Mucosa of descending colon (tissue), 3 donors: ENCODE data around the gene PGLYRP3. TPM values are rescaled to one million over a fixed set of nuclear protein-coding genes. Genes with fewer than 3 reads are reported as not detected.

Experiments
- ATAC-seq: fragments of 200-7000 bp; cut with Tn5 transposase; one replicate; pipeline ENCODE4 v1.9.1; 2020; ENCODE audit warnings: mild to moderate bottlenecking, moderate library complexity
- DNase-seq, 3 donors: peaks; one replicate each; pipeline ENCODE4 v3.0.0-alpha.2; 2020
- H3K36me3 ChIP-seq: fragments of 200-600 bp; one replicate; pipeline ENCODE4 v1.8.0; 2021; ENCODE audit warnings: low read depth, mild to moderate bottlenecking
- H3K4me1 ChIP-seq: fragments of 200-600 bp; one replicate; pipeline ENCODE4 v1.8.0; 2021; ENCODE audit warnings: low read depth, mild to moderate bottlenecking
- H3K4me3 ChIP-seq: fragments of 200-600 bp; one replicate; pipeline ENCODE4 v1.8.0; 2021; ENCODE audit warnings: mild to moderate bottlenecking
- H3K9me3 ChIP-seq: fragments of 200-600 bp; one replicate; pipeline ENCODE4 v1.8.0; 2021; ENCODE audit warnings: mild to moderate bottlenecking
- CTCF ChIP-seq: fragments of 200-600 bp; IDR thresholded peaks from one replicate; pipeline ENCODE4 v1.8.0; 2022; ENCODE audit warnings: antibody characterized with exemption, mild to moderate bottlenecking
- intact Hi-C, 2 donors: fragments of 100-400 bp; cut with DNase I in 1 of 2; cut with micrococcal nuclease in 1 of 2; formaldehyde crosslinking; loops; one replicate each; pipeline versions ENCODE4 v1.11.0 to v1.11.1; 2022; cut with DNase I, micrococcal nuclease
- long read RNA-seq, 2 donors: library from polyadenylated mRNA; unstranded; transcript quantifications; one replicate each; pipeline ENCODE4 v2.0.0, GENCODE V29; 2019 to 2021
- total RNA-seq, 3 donors: library from RNA; stranded (reverse); fragmentation: NEBNext Ultra II Directional in 2 of 3; extraction: Animal tissue kit (Norgen Biotek cat#: 25700) in 2 of 3; gene quantifications; one replicate each; pipeline versions ENCODE4 v1.2.1 to v1.2.4, GENCODE V29; 2021 to 2023
- donor health status: DM: no; HTN: no; CAD: no; lungs with moderate emphysema.
- donor health status: DM: no; HTN: no; CAD: no.
- donor health status: DM: no; HTN: yes; CAD: no.

PGLYRP3 gene, protein sequence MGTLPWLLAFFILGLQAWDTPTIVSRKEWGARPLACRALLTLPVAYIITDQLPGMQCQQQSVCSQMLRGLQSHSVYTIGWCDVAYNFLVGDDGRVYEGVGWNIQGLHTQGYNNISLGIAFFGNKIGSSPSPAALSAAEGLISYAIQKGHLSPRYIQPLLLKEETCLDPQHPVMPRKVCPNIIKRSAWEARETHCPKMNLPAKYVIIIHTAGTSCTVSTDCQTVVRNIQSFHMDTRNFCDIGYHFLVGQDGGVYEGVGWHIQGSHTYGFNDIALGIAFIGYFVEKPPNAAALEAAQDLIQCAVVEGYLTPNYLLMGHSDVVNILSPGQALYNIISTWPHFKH
- not detected for total RNA-seq
- long read RNA-seq, donor 1 = 0 reads
- long read RNA-seq, donor 2 = 0 reads

DNA sequence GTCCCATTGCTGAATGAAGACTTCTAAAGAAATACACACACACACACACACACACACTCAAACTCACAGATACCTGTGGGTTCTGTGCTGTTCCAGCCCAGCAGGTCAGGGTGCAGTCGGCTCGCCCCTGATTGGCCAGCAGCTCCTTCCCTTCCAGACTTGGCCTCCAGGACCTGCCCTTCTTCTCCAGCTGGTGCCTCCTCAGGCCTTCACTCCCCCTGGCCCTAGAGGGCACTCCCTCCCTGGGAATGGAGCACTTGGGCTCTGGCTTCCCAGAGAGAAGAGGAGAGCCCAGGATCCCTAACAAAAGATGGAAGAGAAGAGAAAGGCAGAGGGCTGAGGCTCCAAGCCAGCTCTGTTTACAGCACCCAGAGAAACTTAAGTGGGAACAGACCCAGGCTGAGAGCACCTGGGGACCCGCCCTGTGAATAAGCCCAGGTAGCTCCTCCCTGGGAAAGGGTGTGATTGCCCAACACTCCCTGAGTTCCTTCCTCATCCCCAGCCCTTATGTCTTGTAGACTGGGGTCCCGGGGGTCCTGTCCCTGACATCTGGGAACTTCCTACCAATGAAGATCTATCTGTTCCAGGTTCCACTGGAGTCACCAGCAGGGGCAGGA, at the start of gene PGLYRP3:
Gene PGLYRP3 (minus strand): TSS at position 383 of the 617 bp plus-strand sequence. CDS start 2,287 bp downstream, outside the sequence.
- Histone ChIP-seq H3K4me3 (no peak within 1 kb of the TSS), H3K36me3 (no peaks in the 10 kb centered on the region), H3K4me1 (no peaks in the 10 kb centered on the region), H3K9me3 (no peaks in the 10 kb centered on the region)
- intact Hi-C loops = no loop called here
- ATAC-seq (no peak), DNase-seq (no peak)
- TF ChIP-seq CTCF = no peak

- no peak for ATAC-seq
- no peak for TF ChIP-seq CTCF
- DNase-seq = no peak
- Histone ChIP-seq H3K9me3 (no peaks in the 10 kb centered on the region), H3K36me3 (no peaks in the 10 kb centered on the region), H3K4me3 (no peak overlapping the region), H3K4me1 (no peaks in the 10 kb centered on the region)
- intact Hi-C loops = no loop called here
Measured at GRCh38 chr1:153362187-153362775, 49.5 kb upstream of the PGLYRP3 start.

- ATAC-seq = no peak
- no peak for DNase-seq
- intact Hi-C loops = no loop called here
- Histone ChIP-seq H3K4me1 (no peaks in the 10 kb centered on the region), H3K9me3 (no peaks in the 10 kb centered on the region), H3K36me3 (no peaks in the 10 kb centered on the region), H3K4me3 (no peak overlapping the region)
- TF ChIP-seq CTCF = no peak
Measured at GRCh38 chr1:153361480-153362109, 48.8 kb upstream of the PGLYRP3 start.

- intact Hi-C loops = no loop called here
- no peaks in the 10 kb centered on the region for H3K4me1 ChIP-seq
- no peaks in the 10 kb centered on the region for H3K9me3 ChIP-seq
- ATAC-seq (no peak), DNase-seq (no peak)
- H3K36me3 ChIP-seq = no peaks in the 10 kb centered on the region
- H3K4me3 ChIP-seq = no peak overlapping the region
- TF ChIP-seq CTCF = no peak
Measured at GRCh38 chr1:153360592-153361479, 48.1 kb upstream of the PGLYRP3 start.

- no peak for ATAC-seq
Measured at GRCh38 chr1:153360190-153360589, 47.4 kb upstream of the PGLYRP3 start.

More at GRCh38 chr1:153360190-153360589, 47.4 kb upstream of the PGLYRP3 start:
- Histone ChIP-seq H3K9me3 (no peaks in the 10 kb centered on the region), H3K36me3 (no peaks in the 10 kb centered on the region), H3K4me3 (no peak overlapping the region), H3K4me1 (no peaks in the 10 kb centered on the region)
- no peak for DNase-seq
- intact Hi-C loops = no loop called here
- no peak for TF ChIP-seq CTCF
